WTC11 (cell line): ENCODE results near the gene TRABD2A. TPM values are rescaled to one million over a fixed set of nuclear protein-coding genes. Genes with fewer than 3 reads are reported as not detected.

Experiments used
- ATAC-seq: fragments of 200-7000 bp; cut with Tn5 transposase; 2 replicates; pipeline ENCODE4 v1.10.0; 2021; ENCODE audit warnings: mild to moderate bottlenecking, moderate library complexity
- CTCF ChIA-PET: fragments of 300-600 bp; sonication (Branson Sonifier 250); formaldehyde crosslinking; loops from one replicate; lab custom pipeline; 2021; ENCODE audit warnings: antibody characterized with exemption; lab: Charles Lee
- POLR2A ChIA-PET: fragments of 350-600 bp; sonication (Branson Sonifier 250); formaldehyde crosslinking; loops from one replicate; lab custom pipeline; 2021; ENCODE audit warnings: antibody characterized with exemption; lab: Charles Lee
- DNase-seq: peaks from one replicate; pipeline ENCODE4 v3.0.0; 2021; ENCODE audit warnings: low spot score
- H3K27ac Mint-ChIP-seq: 2 replicates; pipeline ENCODE4 v1.8.0; 2021; ENCODE audit warnings: mixed read lengths
- H3K27me3 Mint-ChIP-seq: 2 replicates; pipeline ENCODE4 v1.8.0; 2021; ENCODE audit warnings: low read depth, mild to moderate bottlenecking, moderate library complexity, mixed read lengths
- H3K36me3 Mint-ChIP-seq: 2 replicates; pipeline ENCODE4 v1.8.0; 2021; ENCODE audit warnings: mixed read lengths
- H3K4me1 Mint-ChIP-seq: 2 replicates; pipeline ENCODE4 v1.8.0; 2022; ENCODE audit warnings: mixed read lengths
- H3K4me3 Mint-ChIP-seq: 2 replicates; pipeline ENCODE4 v1.8.0; 2021; ENCODE audit warnings: mild to moderate bottlenecking, moderate library complexity, mixed read lengths
- H3K9me3 Mint-ChIP-seq: 2 replicates; pipeline ENCODE4 v1.8.0; 2021; ENCODE audit warnings: mixed read lengths
- CDX4 ChIP-seq: fragments of 250-450 bp; sonication (Bioruptor Pico); IDR thresholded peaks from 2 replicates; pipeline ENCODE4 v1.9.0; 2021; ENCODE audit warnings: moderate library complexity, mild to moderate bottlenecking, inconsistent platforms, borderline replicate concordance
- E2F1 ChIP-seq: sonication (generic); formaldehyde crosslinking; IDR thresholded peaks from 2 replicates; pipeline ENCODE4 v1.8.0; 2022; ENCODE audit warnings: mild to moderate bottlenecking, missing genetic modification reagents
- E2F4 ChIP-seq: sonication (generic); formaldehyde crosslinking; IDR thresholded peaks from 2 replicates; pipeline ENCODE4 v1.8.1; 2022; ENCODE audit warnings: low read depth, mild to moderate bottlenecking, moderate library complexity, missing genetic modification reagents, borderline replicate concordance
- EMX1 ChIP-seq: fragments of 250-450 bp; sonication (Bioruptor Pico); IDR thresholded peaks from 2 replicates; pipeline ENCODE4 v1.8.0; 2021; ENCODE audit warnings: mild to moderate bottlenecking
- GRHL2 ChIP-seq: fragments of 250-450 bp; sonication (Bioruptor Pico); IDR thresholded peaks from 2 replicates; pipeline ENCODE4 v1.8.0; 2022; ENCODE audit warnings: mild to moderate bottlenecking, moderate library complexity; ENCODE audit not compliant: insufficient replicate concordance, severe bottlenecking
- IRF2 ChIP-seq: sonication (generic); formaldehyde crosslinking; IDR thresholded peaks from 2 replicates; pipeline ENCODE4 v1.8.0; 2022; ENCODE audit warnings: low read depth, missing genetic modification reagents, borderline replicate concordance
- MXD4 ChIP-seq: fragments of 250-450 bp; sonication (Bioruptor Pico); IDR thresholded peaks from 2 replicates; pipeline ENCODE4 v1.8.0; 2021; ENCODE audit warnings: mild to moderate bottlenecking, moderate library complexity, borderline replicate concordance
- NR2C2 ChIP-seq: sonication (generic); formaldehyde crosslinking; IDR thresholded peaks from 2 replicates; pipeline ENCODE4 v1.8.0; 2022; ENCODE audit warnings: mild to moderate bottlenecking, missing genetic modification reagents
- OVOL2 ChIP-seq: fragments of 250-450 bp; sonication (Bioruptor Pico); IDR thresholded peaks from 2 replicates; pipeline ENCODE4 v1.9.0; 2021; ENCODE audit warnings: mild to moderate bottlenecking, borderline replicate concordance
- PREB ChIP-seq: sonication (generic); formaldehyde crosslinking; IDR thresholded peaks from 2 replicates; pipeline ENCODE4 v1.8.1; 2022; ENCODE audit warnings: mild to moderate bottlenecking, missing genetic modification reagents, moderate library complexity, borderline replicate concordance
- RELA ChIP-seq: sonication (generic); formaldehyde crosslinking; IDR thresholded peaks from 2 replicates; pipeline ENCODE4 v1.8.1; 2022; ENCODE audit warnings: missing genetic modification reagents, mild to moderate bottlenecking, borderline replicate concordance
- SMAD3 ChIP-seq: sonication (generic); formaldehyde crosslinking; IDR thresholded peaks from 2 replicates; pipeline ENCODE4 v1.8.0; 2022; ENCODE audit warnings: missing genetic modification reagents, mild to moderate bottlenecking, borderline replicate concordance
- STAT6 ChIP-seq: sonication (generic); formaldehyde crosslinking; conservative IDR thresholded peaks from 2 replicates; pipeline ENCODE4 v1.8.1; 2023; ENCODE audit warnings: mild to moderate bottlenecking, low read depth, missing genetic modification reagents, moderate library complexity
- ZBTB21 ChIP-seq: sonication (generic); formaldehyde crosslinking; IDR thresholded peaks from 2 replicates; pipeline ENCODE4 v1.8.1; 2023; ENCODE audit warnings: mild to moderate bottlenecking, missing genetic modification reagents, borderline replicate concordance
- ZNF121 ChIP-seq: sonication (generic); formaldehyde crosslinking; IDR thresholded peaks from 2 replicates; pipeline ENCODE4 v1.8.0; 2023; ENCODE audit warnings: missing genetic modification reagents
- ZNF138 ChIP-seq: sonication (generic); formaldehyde crosslinking; conservative IDR thresholded peaks from 2 replicates; pipeline ENCODE4 v1.8.1; 2022; ENCODE audit warnings: mild to moderate bottlenecking, moderate library complexity, missing genetic modification reagents
- ZNF219 ChIP-seq: sonication (generic); formaldehyde crosslinking; IDR thresholded peaks from 2 replicates; pipeline ENCODE4 v1.8.0; 2023; ENCODE audit warnings: missing genetic modification reagents, mild to moderate bottlenecking, borderline replicate concordance
- ZNF281 ChIP-seq: sonication (generic); formaldehyde crosslinking; IDR thresholded peaks from 2 replicates; pipeline ENCODE4 v1.8.0; 2023; ENCODE audit warnings: mild to moderate bottlenecking, missing genetic modification reagents
- total RNA-seq: library from RNA; stranded (reverse); gene quantifications from 3 replicates; pipeline ENCODE4 v1.2.3, GENCODE V29; 2021

The TRABD2A gene
- total RNA-seq, 1 experiment from 2014 or later: 12.1 TPM

GRCh38 chr2:84811839-84812431 lies 68.9 kb downstream of the TRABD2A start:
- Mint-ChIP-seq H3K27me3 (peaks cover 2% of the 10 kb centered on the region), H3K36me3 (no peaks in the 10 kb centered on the region), H3K4me1 (no peaks in the 10 kb centered on the region), H3K27ac (no peak overlapping the region), H3K9me3 (no peaks in the 10 kb centered on the region; the same call in 1 of the 2 replicates), H3K4me3 (no peak overlapping the region)
- CTCF ChIA-PET: no interaction called here
- ATAC-seq (no peak), DNase-seq (no peak)
- POLR2A ChIA-PET: no interaction called here
- TF ChIP-seq RELA: no peak
- no peak for TF ChIP-seq CDX4 (CRISPR knock-in tag)
- no peak for TF ChIP-seq PREB (CRISPR knock-in tag)
- no peak for TF ChIP-seq SMAD3 (CRISPR knock-in tag)
- TF ChIP-seq ZNF121 (CRISPR knock-in tag): no peak
- TF ChIP-seq E2F4: no peak
- no peak for TF ChIP-seq ZBTB21
- TF ChIP-seq IRF2 (CRISPR knock-in tag): no peak
- no peak for TF ChIP-seq OVOL2 (CRISPR knock-in tag)

GRCh38 chr2:84808279-84808678 lies 72.6 kb downstream of the TRABD2A start:
- Mint-ChIP-seq H3K9me3 (no peaks in the 10 kb centered on the region; the same call in 1 of the 2 replicates), H3K36me3 (no peaks in the 10 kb centered on the region), H3K4me3 (no peak overlapping the region), H3K27me3 (peaks cover 2% of the 10 kb centered on the region), H3K27ac (no peak overlapping the region), H3K4me1 (no peaks in the 10 kb centered on the region)
- no peak for TF ChIP-seq GRHL2
- TF ChIP-seq ZNF219 (CRISPR knock-in tag): no peak
- TF ChIP-seq PREB (CRISPR knock-in tag): no peak
- TF ChIP-seq E2F1 (CRISPR knock-in tag): no peak
- no peak for TF ChIP-seq MXD4 (CRISPR knock-in tag)
- TF ChIP-seq ZNF281: no peak
- TF ChIP-seq E2F4: no peak
- no peak for TF ChIP-seq STAT6 (CRISPR knock-in tag)
- TF ChIP-seq CDX4 (CRISPR knock-in tag): no peak
- no peak for TF ChIP-seq NR2C2 (CRISPR knock-in tag)
- no peak for TF ChIP-seq ZNF138 (CRISPR knock-in tag)
- TF ChIP-seq EMX1: no peak
- ChIA-PET POLR2A (no interaction called here), CTCF (no interaction called here)
- DNase-seq (no peak), ATAC-seq (no peak)
